HG02870 (cell line): ENCODE measurements around the gene DARS1.
"Not testable (repeated sequence)": the region's sequence is repeated elsewhere in the genome, so short reads cannot be mapped to it uniquely, and the experiment has no call there.

Source experiments
- ATAC-seq: cut with Tn5 transposase; IDR thresholded peaks from one replicate; pipeline ENCODE4 v1.9.1; 2021; ENCODE audit warnings: mild to moderate bottlenecking, moderate library complexity; ENCODE audit not compliant: unreplicated experiment

The DARS1 gene

GRCh38 chr2:135890835-135891234 is 94.6 kb downstream of the DARS1 start:
- ATAC-seq = no peak

- ATAC-seq = no peak
Observed at GRCh38 chr2:135890149-135890548, 95.3 kb downstream of the DARS1 start.

GRCh38 chr2:135888587-135888986 is 96.8 kb downstream of the DARS1 start:
- not testable (repeated sequence) for ATAC-seq

- no peak for ATAC-seq
Observed at GRCh38 chr2:135885709-135886108, 99.7 kb downstream of the DARS1 start.

GRCh38 chr2:135882415-135882814 is 103.0 kb downstream of the DARS1 start:
- ATAC-seq = no peak

- ATAC-seq = not testable (repeated sequence)
Observed at GRCh38 chr2:135876770-135877169, 108.7 kb downstream of the DARS1 start.

GRCh38 chr2:135876066-135876711 is 109.2 kb downstream of the DARS1 start, which contains the start of gene MCM6:
Gene MCM6 (minus strand): TSS chr2:135876443. CDS start chr2:135876365, 78 bp downstream.
- peak; percentile 91 for ATAC-seq

- ATAC-seq = peak; percentile 53
Observed at GRCh38 chr2:135875491-135876065, 109.8 kb downstream of the DARS1 start.

- ATAC-seq = no peak
Observed at GRCh38 chr2:135874777-135875365, 110.6 kb downstream of the DARS1 start.

- ATAC-seq = peak; percentile 89
Observed at GRCh38 chr2:135870571-135870970, 114.9 kb downstream of the DARS1 start.

- no peak for ATAC-seq
Observed at GRCh38 chr2:135863233-135863632, 122.2 kb downstream of the DARS1 start.

- no peak for ATAC-seq
Observed at GRCh38 chr2:135862718-135863117, 122.7 kb downstream of the DARS1 start.
